ENCODE data around the gene ST7L. TPM values are rescaled to one million over a fixed set of nuclear protein-coding genes. Genes with fewer than 3 reads are reported as not detected.
A peak's percentile ranks its signal among the peaks of the same experiment; 100 is the strongest.

ST7L gene
- total and polyA plus RNA-seq, 12 donors = 9.2 to 22.2 (median 13.9) TPM

- TF ChIP-seq CTCF (IDR thresholded peaks at IDR 0.05) = no peak
- peaks cover 3 to 50% (median 41%) of the 10 kb centered on the region in 9 donors for H3K4me1 ChIP-seq
- peak overlapping the region; percentile 57 to 98 (median 83) for H3K4me3 ChIP-seq
- H3K9me3 ChIP-seq = no peaks in the 10 kb centered on the region
- peaks cover 0 to 36% (median 18%) of the 10 kb centered on the region in 9 donors for H3K36me3 ChIP-seq
- intact Hi-C loops (cut with DNase I) = loop anchor here in 7 of 10 donors (2.0 to 10.0 kb wide), 9 partner anchors 89 to 227 kb away; partner anchors contain the start of genes RHOC (in 4 of the 7), WNT2B (in 2 of the 7), CTTNBP2NL (in 1 of the 7) and PPM1J (in 1 of the 7)
- peak overlapping the region; percentile 91 to 100 (median 98) for H3K27ac ChIP-seq
- 1 to 2% methylated on average over 12 of the region's 12 CpGs for WGBS, 2 donors
- no peak for ATAC-seq
- no peaks in the 10 kb centered on the region for H3K27me3 ChIP-seq
- no peak for DNase-seq
Observed at GRCh38 chr1:112618114-112618720, 724 bp downstream of the ST7L start.

- WGBS, 2 donors = 75 to 78% methylated on average over 6 of the region's 6 CpGs
- TF ChIP-seq CTCF (IDR thresholded peaks at IDR 0.05) = peak in 7 of 9 donors; percentile 30 to 58 (median 42)
- peaks cover 0 to 71% (median 38%) of the 10 kb centered on the region in 9 donors for H3K36me3 ChIP-seq
Observed at GRCh38 chr1:112614460-112615065, 4.4 kb downstream of the ST7L start.

GRCh38 chr1:112605633-112606327 is 13.2 kb downstream of the ST7L start:
- Histone ChIP-seq H3K27me3 (no peaks in the 10 kb centered on the region), H3K9me3 (no peaks in the 10 kb centered on the region), H3K4me1 (no peaks in the 10 kb centered on the region), H3K4me3 (no peak overlapping the region), H3K27ac (no peak overlapping the region), H3K36me3 (peaks cover 0 to 98% (median 59%) of the 10 kb centered on the region in 9 donors)
- ATAC-seq (no peak), DNase-seq (no peak)
- intact Hi-C loops (cut with DNase I) = no loop called here
- no peak for TF ChIP-seq CTCF (IDR thresholded peaks at IDR 0.05)
- 91 to 95% methylated on average over 4 of the region's 4 CpGs for WGBS, 2 donors

More at GRCh38 chr1:112614460-112615065, 4.4 kb downstream of the ST7L start:
- Histone ChIP-seq H3K9me3 (no peaks in the 10 kb centered on the region), H3K27ac (no peak overlapping the region), H3K27me3 (no peaks in the 10 kb centered on the region), H3K4me3 (no peak overlapping the region), H3K4me1 (peaks cover 3 to 20% (median 13%) of the 10 kb centered on the region in 9 donors)
- DNase-seq (no peak), ATAC-seq (no peak)
- intact Hi-C loops (cut with DNase I) = loop anchor here in 7 of 10 donors (5.0 to 10.0 kb wide), 6 partner anchors 93 to 222 kb away; partner anchors contain the start of genes WNT2B (in 2 of the 7), CTTNBP2NL (in 1 of the 7) and RHOC (in 1 of the 7)

GRCh38 chr1:112603541-112603940 is 15.4 kb downstream of the ST7L start:
- intact Hi-C loops (cut with DNase I) = no loop called here

More at GRCh38 chr1:112603541-112603940, 15.4 kb downstream of the ST7L start:
- H3K4me1 ChIP-seq = no peaks in the 10 kb centered on the region
- peaks cover 0 to 98% (median 46%) of the 10 kb centered on the region in 9 donors for H3K36me3 ChIP-seq
- ATAC-seq (no peak), DNase-seq (no peak)
- no peak overlapping the region for H3K4me3 ChIP-seq
- H3K27me3 ChIP-seq = no peaks in the 10 kb centered on the region
- TF ChIP-seq CTCF (IDR thresholded peaks at IDR 0.05) = no peak
- 98 to 100% methylated on average over 1 of the region's 1 CpG for WGBS, 2 donors
- H3K9me3 ChIP-seq = no peaks in the 10 kb centered on the region
- no peak overlapping the region for H3K27ac ChIP-seq

Measured in heart right ventricle (tissue), 16 donors.